OCI-LY1 (cell line): ENCODE measurements around the gene MFAP2.
A peak's percentile ranks its signal among the peaks of the same experiment; 100 is the strongest.

ENCODE experiments used
- H2AFZ ChIP-seq: fragments of 200-600 bp; sonication (generic), shearing (Covaris generic); 2 replicates; pipeline ENCODE4 v1.6.0; 2014; ENCODE audit warnings: antibody characterized with exemption, mild to moderate bottlenecking, low read length
- H3F3A ChIP-seq: fragments of 200-600 bp; sonication (generic), shearing (Covaris generic); 2 replicates; pipeline ENCODE4 v1.6.0; 2014; ENCODE audit warnings: mild to moderate bottlenecking, antibody characterized with exemption, low read length, moderate library complexity; ENCODE audit not compliant: insufficient read depth
- H3K27ac ChIP-seq: fragments of 200-600 bp; sonication (generic); 2 replicates; pipeline ENCODE4 v1.5.1; 2014; ENCODE audit warnings: low read length, mixed run types, mild to moderate bottlenecking, low read depth; ENCODE audit not compliant: poor library complexity, severe bottlenecking
- H3K27me3 ChIP-seq: fragments of 200-600 bp; sonication (generic); 2 replicates; pipeline ENCODE4 v1.6.0; 2014; ENCODE audit warnings: antibody characterized with exemption, mild to moderate bottlenecking, low read length, moderate library complexity; ENCODE audit not compliant: insufficient read depth
- H3K36me3 ChIP-seq: fragments of 200-600 bp; sonication (generic); 2 replicates; pipeline ENCODE4 v1.6.1; 2014; ENCODE audit warnings: mild to moderate bottlenecking, antibody characterized with exemption, low read length, moderate library complexity, mixed read lengths; ENCODE audit not compliant: insufficient read depth
- H3K4me1 ChIP-seq: fragments of 200-600 bp; sonication (generic); 2 replicates; pipeline ENCODE4 v1.5.1; 2014; ENCODE audit warnings: mild to moderate bottlenecking, low read length, moderate library complexity; ENCODE audit not compliant: insufficient read depth, severe bottlenecking
- H3K4me2 ChIP-seq: fragments of 200-600 bp; sonication (generic), shearing (Covaris generic); 2 replicates; pipeline ENCODE4 v1.6.1; 2014; ENCODE audit warnings: low read length
- H3K4me3 ChIP-seq: fragments of 200-600 bp; sonication (generic); 2 replicates; pipeline ENCODE4 v1.5.1; 2014; ENCODE audit warnings: low read length, low read depth, mild to moderate bottlenecking, mixed read lengths; ENCODE audit not compliant: poor library complexity, severe bottlenecking
- H3K79me2 ChIP-seq: fragments of 200-600 bp; shearing (Covaris generic); 2 replicates; pipeline ENCODE4 v1.6.1; 2016; ENCODE audit warnings: mixed run types, low read length, mixed read lengths; ENCODE audit not compliant: insufficient read depth
- H3K9ac ChIP-seq: fragments of 200-600 bp; sonication (generic), shearing (Covaris generic); 2 replicates; pipeline ENCODE4 v1.6.1; 2014; ENCODE audit warnings: mild to moderate bottlenecking, low read length, mixed read lengths
- H3K9me2 ChIP-seq: fragments of 200-600 bp; sonication (generic), shearing (Covaris generic); 2 replicates; pipeline ENCODE4 v1.6.1; 2014; ENCODE audit warnings: low read depth, mild to moderate bottlenecking, low read length, mixed read lengths
- H3K9me3 ChIP-seq: fragments of 200-600 bp; shearing (Covaris generic); 2 replicates; pipeline ENCODE4 v1.6.1; 2014; ENCODE audit warnings: low read length, mixed read lengths
- H4K20me1 ChIP-seq: fragments of 200-600 bp; sonication (generic), shearing (Covaris generic); 2 replicates; pipeline ENCODE4 v1.6.0; 2016; ENCODE audit warnings: mild to moderate bottlenecking, low read length; ENCODE audit not compliant: insufficient read depth
- EZH2 ChIP-seq: fragments of 200-600 bp; sonication (generic), shearing (Covaris generic); IDR thresholded peaks from 2 replicates; pipeline ENCODE4 v1.8.0; 2017; ENCODE audit warnings: borderline replicate concordance, mixed run types, mild to moderate bottlenecking, antibody characterized with exemption, low read length, moderate library complexity, mixed read lengths
- TF ChIP-seq, protein P1 (sequence below): fragments of 200-600 bp; sonication (generic), shearing (Covaris generic); IDR thresholded peaks from 2 replicates; pipeline ENCODE4 v1.5.1; 2017; ENCODE audit warnings: mild to moderate bottlenecking, antibody characterized with exemption, low read length, moderate library complexity, mixed read lengths

Gene MFAP2

DNA sequence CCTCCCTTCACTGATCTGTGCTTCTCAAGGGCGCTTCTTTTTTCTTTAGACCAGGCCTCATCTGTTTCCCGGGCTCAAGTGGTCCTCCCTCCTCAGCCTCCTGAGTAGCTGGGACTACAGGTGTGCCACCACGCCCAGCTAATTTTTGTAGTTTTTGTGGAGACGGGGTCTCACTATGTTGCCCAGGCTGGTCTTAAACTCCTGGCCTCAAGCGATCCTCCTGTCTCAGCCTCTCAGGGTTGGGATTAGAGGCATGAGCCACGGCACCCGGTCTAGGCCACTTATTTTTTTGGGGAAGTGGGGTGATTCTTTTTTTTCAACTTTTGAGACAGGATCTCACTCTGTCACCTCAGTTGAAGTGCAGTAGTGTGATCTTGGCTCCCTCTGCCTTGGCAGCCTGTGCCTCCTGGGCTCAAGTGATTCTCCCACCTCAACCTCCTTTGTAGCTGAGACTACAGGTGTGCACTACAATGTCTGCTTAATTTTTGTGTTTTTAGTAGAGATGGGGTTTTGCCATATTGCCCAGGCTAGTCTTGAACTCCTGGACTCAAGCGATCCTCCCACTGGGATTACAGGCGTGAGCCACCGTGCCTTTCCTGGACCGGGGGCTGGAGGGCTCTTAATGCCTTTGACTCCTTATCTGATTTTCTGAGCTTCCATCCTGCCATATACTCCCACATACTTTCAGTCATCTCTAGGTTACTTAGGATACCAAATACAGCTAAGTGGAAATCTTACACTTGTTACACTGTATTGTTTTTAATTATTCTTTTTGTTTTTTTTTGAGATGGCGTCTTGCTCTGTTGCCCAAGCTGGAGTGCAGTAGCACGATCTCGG lies 18.9 kb downstream of the MFAP2 start:
- Histone ChIP-seq H3K4me3 (peak overlapping the region; percentile 40), H3K4me2 (peak overlapping the region; percentile 47; the same call in 1 of the 2 replicates), H3K27me3 (0 out of 2 replicates have a peak, but pooled peaks cover 3% of the 10 kb centered on the region), H3F3A (no peaks in the 10 kb centered on the region), H3K27ac (no peak overlapping the region), H3K79me2 (no peaks in the 10 kb centered on the region), H3K9me2 (no peaks in the 10 kb centered on the region), H2AFZ (no peak overlapping the region), H3K9ac (no peak overlapping the region), H3K36me3 (no peaks in the 10 kb centered on the region), H3K4me1 (no peaks in the 10 kb centered on the region), H3K9me3 (no peaks in the 10 kb centered on the region), H4K20me1 (no peaks in the 10 kb centered on the region)
- no peak for TF ChIP-seq EZH2
- TF ChIP-seq, protein P1, sequence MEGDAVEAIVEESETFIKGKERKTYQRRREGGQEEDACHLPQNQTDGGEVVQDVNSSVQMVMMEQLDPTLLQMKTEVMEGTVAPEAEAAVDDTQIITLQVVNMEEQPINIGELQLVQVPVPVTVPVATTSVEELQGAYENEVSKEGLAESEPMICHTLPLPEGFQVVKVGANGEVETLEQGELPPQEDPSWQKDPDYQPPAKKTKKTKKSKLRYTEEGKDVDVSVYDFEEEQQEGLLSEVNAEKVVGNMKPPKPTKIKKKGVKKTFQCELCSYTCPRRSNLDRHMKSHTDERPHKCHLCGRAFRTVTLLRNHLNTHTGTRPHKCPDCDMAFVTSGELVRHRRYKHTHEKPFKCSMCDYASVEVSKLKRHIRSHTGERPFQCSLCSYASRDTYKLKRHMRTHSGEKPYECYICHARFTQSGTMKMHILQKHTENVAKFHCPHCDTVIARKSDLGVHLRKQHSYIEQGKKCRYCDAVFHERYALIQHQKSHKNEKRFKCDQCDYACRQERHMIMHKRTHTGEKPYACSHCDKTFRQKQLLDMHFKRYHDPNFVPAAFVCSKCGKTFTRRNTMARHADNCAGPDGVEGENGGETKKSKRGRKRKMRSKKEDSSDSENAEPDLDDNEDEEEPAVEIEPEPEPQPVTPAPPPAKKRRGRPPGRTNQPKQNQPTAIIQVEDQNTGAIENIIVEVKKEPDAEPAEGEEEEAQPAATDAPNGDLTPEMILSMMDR: no peak

DNA sequence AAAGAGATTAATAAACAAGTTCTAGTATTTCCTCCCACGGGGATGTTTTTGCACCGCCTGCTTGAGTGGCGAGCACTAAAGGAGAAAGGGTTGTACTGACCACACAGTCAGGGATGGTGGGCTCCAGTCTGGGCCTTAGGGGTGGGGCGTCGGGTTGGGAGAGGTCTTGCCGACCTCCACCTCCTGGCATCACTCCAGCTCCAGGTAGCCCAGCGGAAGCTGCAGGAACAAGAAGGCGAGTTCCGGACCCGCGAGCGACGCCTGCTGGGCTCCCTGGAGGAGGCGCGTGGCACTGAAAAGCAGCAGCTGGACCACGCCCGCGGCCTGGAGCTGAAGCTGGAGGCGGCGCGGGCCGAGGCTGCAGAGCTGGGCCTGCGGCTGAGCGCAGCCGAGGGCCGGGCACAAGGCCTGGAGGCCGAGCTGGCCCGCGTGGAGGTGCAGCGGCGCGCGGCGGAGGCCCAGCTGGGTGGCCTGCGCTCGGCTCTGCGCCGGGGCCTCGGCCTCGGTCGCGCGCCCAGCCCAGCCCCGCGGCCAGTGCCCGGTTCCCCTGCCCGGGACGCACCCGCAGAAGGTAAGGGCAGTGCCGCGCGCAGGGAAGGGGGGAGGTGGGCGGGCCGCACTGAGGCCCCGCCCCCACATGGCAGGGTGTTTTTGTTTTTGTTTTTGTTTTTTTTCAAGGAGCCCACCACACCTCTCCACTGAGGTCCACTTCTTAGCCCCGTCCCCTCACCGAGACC lies 19.7 kb downstream of the MFAP2 start:
- H3K4me1 ChIP-seq: no peaks in the 10 kb centered on the region
- H3K9me3 ChIP-seq: no peaks in the 10 kb centered on the region
- H3K79me2 ChIP-seq: no peaks in the 10 kb centered on the region
- H2AFZ ChIP-seq: no peak overlapping the region
- no peak overlapping the region for H3K27ac ChIP-seq
- no peaks in the 10 kb centered on the region for H3K36me3 ChIP-seq
- peak overlapping the region; percentile 47 for H3K4me2 ChIP-seq
- H3F3A ChIP-seq: no peaks in the 10 kb centered on the region
- no peaks in the 10 kb centered on the region for H4K20me1 ChIP-seq
- TF ChIP-seq EZH2: no peak
- TF ChIP-seq, protein P1: peak; percentile 61
- no peak overlapping the region; the same call in 1 of the 2 replicates for H3K9ac ChIP-seq
- peaks cover 6% of the 10 kb centered on the region; the same call in 1 of the 2 replicates for H3K27me3 ChIP-seq
- H3K4me3 ChIP-seq: peak overlapping the region; percentile 40
- H3K9me2 ChIP-seq: no peaks in the 10 kb centered on the region

DNA sequence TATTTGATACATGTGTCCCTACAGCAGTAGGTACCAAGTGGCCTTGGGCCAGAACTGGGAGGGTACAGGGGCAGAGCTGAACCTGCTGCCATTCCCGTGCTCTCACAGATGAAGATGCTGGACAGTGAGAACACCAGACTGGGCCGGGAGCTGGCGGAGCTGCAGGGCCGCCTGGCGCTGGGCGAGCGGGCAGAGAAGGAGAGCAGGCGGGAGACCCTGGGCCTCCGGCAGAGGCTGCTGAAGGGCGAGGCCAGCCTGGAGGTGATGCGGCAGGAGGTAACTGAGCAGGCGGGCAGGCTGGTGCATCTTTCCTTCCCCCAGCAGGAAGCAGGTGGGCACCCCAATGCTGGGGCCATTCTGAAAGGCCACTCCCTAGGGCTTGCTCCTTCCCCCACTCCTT lies 21.9 kb downstream of the MFAP2 start:
- no peaks in the 10 kb centered on the region for H4K20me1 ChIP-seq
- peaks cover 6% of the 10 kb centered on the region; the same call in 1 of the 2 replicates for H3K27me3 ChIP-seq
- H3K4me1 ChIP-seq: no peaks in the 10 kb centered on the region
- H3K36me3 ChIP-seq: no peaks in the 10 kb centered on the region
- H2AFZ ChIP-seq: no peak overlapping the region
- H3F3A ChIP-seq: no peaks in the 10 kb centered on the region
- no peaks in the 10 kb centered on the region for H3K79me2 ChIP-seq
- no peaks in the 10 kb centered on the region for H3K9me3 ChIP-seq
- H3K4me3 ChIP-seq: no peak overlapping the region
- no peak overlapping the region for H3K27ac ChIP-seq
- TF ChIP-seq, protein P1: no peak
- TF ChIP-seq EZH2: no peak
- no peaks in the 10 kb centered on the region for H3K9me2 ChIP-seq
- no peak overlapping the region for H3K9ac ChIP-seq
- H3K4me2 ChIP-seq: no peak overlapping the region
